ENCODE measurements around the gene LGR4. TPM values are rescaled to one million over a fixed set of nuclear protein-coding genes. Genes with fewer than 3 reads are reported as not detected.

The LGR4 gene
- total RNA-seq, 2 donors from 2014 or later: 31.1 to 40.6 TPM

DNA sequence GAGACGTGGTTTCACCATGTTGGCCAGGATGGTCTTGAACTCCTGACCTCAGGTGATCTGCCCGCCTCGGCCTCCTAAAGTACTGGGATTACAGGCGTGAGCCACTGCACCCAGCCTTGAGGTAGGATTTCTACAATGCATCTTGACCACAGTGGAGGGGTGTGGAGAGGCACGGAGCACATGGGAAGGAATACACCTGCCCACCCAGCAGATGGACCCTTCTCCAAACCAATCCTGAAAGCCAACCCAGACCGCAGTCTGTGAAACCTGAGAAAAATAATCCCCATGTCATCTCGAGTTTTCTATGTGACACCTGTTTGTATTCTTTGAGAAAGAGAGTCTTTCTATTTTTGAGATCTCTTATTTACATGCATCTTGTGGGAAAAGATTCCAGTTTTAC lies 32.5 kb downstream of the LGR4 start:
- no peak overlapping the region for H3K27ac ChIP-seq
- DNase-seq (ENCODE audit: low spot score): no peak

DNA sequence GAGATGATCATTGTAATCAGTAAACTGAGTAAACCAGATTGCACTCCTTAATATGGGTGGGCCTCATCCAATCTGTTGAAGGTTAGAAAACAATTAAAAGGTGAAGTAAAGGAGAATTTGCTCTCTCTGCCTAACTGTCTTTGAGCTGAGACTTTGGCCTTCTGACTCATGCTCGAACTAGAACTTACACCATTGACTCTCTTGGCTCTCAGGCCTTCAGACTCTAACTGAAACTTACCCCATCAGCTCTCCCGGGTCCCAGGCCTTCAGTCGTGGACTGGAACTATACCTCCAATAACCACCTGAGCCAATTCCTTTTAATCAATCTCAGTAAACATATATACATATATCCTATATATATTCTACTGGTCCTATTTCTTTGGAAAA lies 34.0 kb downstream of the LGR4 start:
- Histone ChIP-seq H3K4me3 (no peak overlapping the region), H3K4me1 (peaks cover 0 to 14% of the 10 kb centered on the region in 2 donors), H3K27ac (no peak overlapping the region), H3K27me3 (no peaks in the 10 kb centered on the region), H3K9me3 (no peaks in the 10 kb centered on the region), H3K36me3 (no peaks in the 10 kb centered on the region)
- TF ChIP-seq, protein P1, sequence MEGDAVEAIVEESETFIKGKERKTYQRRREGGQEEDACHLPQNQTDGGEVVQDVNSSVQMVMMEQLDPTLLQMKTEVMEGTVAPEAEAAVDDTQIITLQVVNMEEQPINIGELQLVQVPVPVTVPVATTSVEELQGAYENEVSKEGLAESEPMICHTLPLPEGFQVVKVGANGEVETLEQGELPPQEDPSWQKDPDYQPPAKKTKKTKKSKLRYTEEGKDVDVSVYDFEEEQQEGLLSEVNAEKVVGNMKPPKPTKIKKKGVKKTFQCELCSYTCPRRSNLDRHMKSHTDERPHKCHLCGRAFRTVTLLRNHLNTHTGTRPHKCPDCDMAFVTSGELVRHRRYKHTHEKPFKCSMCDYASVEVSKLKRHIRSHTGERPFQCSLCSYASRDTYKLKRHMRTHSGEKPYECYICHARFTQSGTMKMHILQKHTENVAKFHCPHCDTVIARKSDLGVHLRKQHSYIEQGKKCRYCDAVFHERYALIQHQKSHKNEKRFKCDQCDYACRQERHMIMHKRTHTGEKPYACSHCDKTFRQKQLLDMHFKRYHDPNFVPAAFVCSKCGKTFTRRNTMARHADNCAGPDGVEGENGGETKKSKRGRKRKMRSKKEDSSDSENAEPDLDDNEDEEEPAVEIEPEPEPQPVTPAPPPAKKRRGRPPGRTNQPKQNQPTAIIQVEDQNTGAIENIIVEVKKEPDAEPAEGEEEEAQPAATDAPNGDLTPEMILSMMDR (IDR thresholded peaks at IDR 0.05): no peak
- no peak for DNase-seq (ENCODE audit: low spot score)

More for the DNA sequence above, 32.5 kb downstream of the LGR4 start:
- Histone ChIP-seq H3K4me3 (no peak overlapping the region), H3K27me3 (no peaks in the 10 kb centered on the region), H3K36me3 (no peaks in the 10 kb centered on the region), H3K9me3 (no peaks in the 10 kb centered on the region), H3K4me1 (peaks cover 0 to 16% of the 10 kb centered on the region in 2 donors)
- TF ChIP-seq, protein P1 (IDR thresholded peaks at IDR 0.05): no peak

DNA sequence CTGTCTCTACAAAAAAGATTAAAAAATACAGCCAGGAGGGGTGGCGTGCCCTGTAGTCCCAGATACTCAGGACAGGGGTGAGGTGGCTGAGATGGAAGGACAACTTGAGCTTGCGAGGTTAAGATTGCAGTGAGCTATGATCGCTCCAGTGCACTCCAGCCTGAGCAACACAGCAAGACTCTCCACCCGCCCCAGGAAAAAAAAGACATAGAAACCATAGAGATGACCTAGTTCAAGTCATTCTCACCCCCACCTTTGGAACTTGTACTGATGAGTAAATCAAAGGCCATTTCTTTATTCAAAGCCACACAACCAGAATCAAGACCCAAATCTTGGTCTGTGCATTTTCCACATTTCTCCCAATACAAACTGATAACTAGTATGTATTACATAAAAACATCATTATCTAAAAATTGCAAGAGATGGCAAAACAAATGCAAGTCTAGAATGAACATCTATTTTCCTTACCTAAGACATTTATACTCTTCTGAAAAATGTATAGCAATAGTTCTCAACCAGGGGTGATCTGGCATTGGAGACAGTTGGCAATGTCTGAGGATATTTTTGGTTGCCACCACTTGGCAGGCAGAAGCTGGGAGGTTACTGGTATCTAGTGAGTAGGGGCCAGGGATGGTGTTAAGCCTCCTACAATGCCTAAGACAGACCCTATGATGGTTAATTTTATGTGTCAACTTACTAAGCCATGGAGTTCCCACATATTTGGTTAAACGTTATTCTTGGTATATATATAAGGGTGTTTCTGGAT lies 34.6 kb downstream of the LGR4 start:
- Histone ChIP-seq H3K4me1 (peaks cover 0 to 9% of the 10 kb centered on the region in 2 donors), H3K9me3 (no peaks in the 10 kb centered on the region), H3K27me3 (no peaks in the 10 kb centered on the region), H3K4me3 (no peak overlapping the region), H3K36me3 (no peaks in the 10 kb centered on the region), H3K27ac (no peak overlapping the region)
- DNase-seq (ENCODE audit: low spot score): no peak
- TF ChIP-seq, protein P1 (IDR thresholded peaks at IDR 0.05): no peak

DNA sequence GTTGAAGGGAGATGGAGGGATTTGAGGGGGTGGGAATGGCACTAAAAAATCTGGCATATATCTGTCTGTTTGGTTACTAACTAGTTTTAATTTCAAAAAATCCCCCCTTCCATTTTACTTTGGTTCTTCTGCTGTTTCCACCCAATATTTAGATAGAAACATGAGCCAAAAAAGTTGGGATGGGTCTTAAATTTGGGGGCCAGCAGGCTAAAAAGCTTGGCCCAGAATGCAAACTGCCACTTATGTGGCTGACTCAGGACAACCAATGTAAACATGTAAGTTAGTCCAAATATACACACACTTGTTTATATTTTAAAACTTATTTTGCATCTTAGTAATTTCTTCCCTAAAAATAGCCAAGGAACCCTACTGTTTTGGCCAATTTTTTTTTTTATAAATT lies 35.7 kb downstream of the LGR4 start:
- TF ChIP-seq, protein P1 (IDR thresholded peaks at IDR 0.05): no peak
- no peak overlapping the region for H3K4me3 ChIP-seq

DNA sequence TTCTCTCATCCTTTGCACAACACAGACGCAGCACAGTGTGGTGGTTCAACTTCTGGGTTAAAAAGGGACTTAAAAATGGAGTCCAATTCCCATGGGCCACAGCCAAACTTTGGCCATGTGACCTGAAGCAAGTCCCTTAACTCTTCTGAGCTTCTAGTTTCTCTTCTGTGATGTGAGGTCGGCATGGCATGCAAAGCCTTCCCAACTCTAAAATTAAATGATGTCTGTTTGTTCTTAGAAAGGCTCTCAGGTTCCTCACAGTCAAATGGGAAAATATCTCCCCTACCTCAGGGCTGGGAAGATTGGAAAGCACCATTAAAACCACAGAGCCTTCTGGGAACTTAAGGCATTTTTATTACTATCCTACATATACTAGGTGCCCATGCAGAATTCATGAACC lies 38.8 kb downstream of the LGR4 start:
- TF ChIP-seq, protein P1 (IDR thresholded peaks at IDR 0.05): no peak
- H3K27me3 ChIP-seq: no peaks in the 10 kb centered on the region

More for the DNA sequence above, 35.7 kb downstream of the LGR4 start:
- H3K4me1 ChIP-seq: peaks cover 0 to 9% of the 10 kb centered on the region in 2 donors
- H3K27ac ChIP-seq: no peak overlapping the region
- no peaks in the 10 kb centered on the region for H3K9me3 ChIP-seq
- no peak for DNase-seq (ENCODE audit: low spot score)
- H3K27me3 ChIP-seq: no peaks in the 10 kb centered on the region
- no peaks in the 10 kb centered on the region for H3K36me3 ChIP-seq

More for the DNA sequence above, 38.8 kb downstream of the LGR4 start:
- Histone ChIP-seq H3K4me1 (peaks cover 0 to 26% of the 10 kb centered on the region in 2 donors), H3K9me3 (no peaks in the 10 kb centered on the region), H3K4me3 (no peak overlapping the region), H3K27ac (no peak overlapping the region), H3K36me3 (no peaks in the 10 kb centered on the region)
- DNase-seq (ENCODE audit: low spot score): no peak
